ENCODE measurements around the gene DMKN.

Gene DMKN

GRCh38 chr19:35513628-35514281 lies at the start of gene DMKN:
Gene DMKN, minus strand, starts transcription at chr19:35513649. Its CDS starts 174 bp downstream, at chr19:35513475.
- DNase-seq = peak; percentile 59

- DNase-seq = no peak
These were observed 49.3 kb upstream of the DMKN start for GRCh38 chr19:35562776-35563175.

GRCh38 chr19:35562336-35562735 lies 48.9 kb upstream of the DMKN start:
- DNase-seq = no peak

- DNase-seq = no peak
These were observed 48.0 kb upstream of the DMKN start for GRCh38 chr19:35561436-35561835.

GRCh38 chr19:35560677-35561076 lies 47.2 kb upstream of the DMKN start:
- DNase-seq = no peak

GRCh38 chr19:35560271-35560670 lies 46.8 kb upstream of the DMKN start:
- DNase-seq = no peak

- DNase-seq = no peak
These were observed 46.3 kb upstream of the DMKN start for GRCh38 chr19:35559781-35560180.

- DNase-seq = no peak
These were observed 45.8 kb upstream of the DMKN start for GRCh38 chr19:35559281-35559659.

- DNase-seq = no peak
These were observed 45.2 kb upstream of the DMKN start for GRCh38 chr19:35558400-35559280.

- peak; percentile 60 for DNase-seq
These were observed 44.3 kb upstream of the DMKN start for GRCh38 chr19:35557539-35558399.

- no peak for DNase-seq
These were observed 43.5 kb upstream of the DMKN start for GRCh38 chr19:35556846-35557538.

- no peak for DNase-seq
These were observed 42.7 kb upstream of the DMKN start for GRCh38 chr19:35556025-35556590.

GRCh38 chr19:35555301-35556005 lies 42.0 kb upstream of the DMKN start:
- peak; percentile 14 for DNase-seq

- DNase-seq = no peak
These were observed 40.6 kb upstream of the DMKN start for GRCh38 chr19:35554076-35554475.

GRCh38 chr19:35553385-35554000 lies 40.0 kb upstream of the DMKN start:
- no peak for DNase-seq

GRCh38 chr19:35552534-35553384 lies 39.3 kb upstream of the DMKN start:
- DNase-seq = no peak

GRCh38 chr19:35551091-35551810 lies 37.8 kb upstream of the DMKN start:
- no peak for DNase-seq

GRCh38 chr19:35549879-35550523 lies 36.6 kb upstream of the DMKN start:
- DNase-seq = no peak
